Renal pelvis (tissue), 4 donors: ENCODE data around the gene LPCAT3. TPM values are rescaled to one million over a fixed set of nuclear protein-coding genes. Genes with fewer than 3 reads are reported as not detected.

Experiments used
- DNase-seq: peaks from one replicate; pipeline ENCODE4 v3.0.0-alpha.2; 2013
- polyA plus RNA-seq, 3 donors: library from polyadenylated mRNA; unstranded; fragments of 120-200 nt; gene quantifications; one replicate each; pipeline ENCODE4 v1.2.1, GENCODE V29; 2013; ENCODE audit not compliant: insufficient read length in 3 of 3

Gene LPCAT3
- polyA plus RNA-seq, 3 donors, result 56.5 to 69.0 (median 66.6) TPM

- no peak for DNase-seq
Observed at GRCh38 chr12:6939191-6939540, 79.1 kb downstream of the LPCAT3 start.

GRCh38 chr12:6938353-6939190, 79.7 kb downstream of the LPCAT3 start:
- no peak for DNase-seq

- peak; percentile 95 for DNase-seq
Observed at GRCh38 chr12:6937481-6938352, 80.6 kb downstream of the LPCAT3 start.

- DNase-seq, result no peak
Observed at GRCh38 chr12:6936636-6937480, 81.4 kb downstream of the LPCAT3 start.

- no peak for DNase-seq
Observed at GRCh38 chr12:6936194-6936635, 82.1 kb downstream of the LPCAT3 start.

- no peak for DNase-seq
Observed at GRCh38 chr12:6935371-6936193, 82.7 kb downstream of the LPCAT3 start.

- DNase-seq, result no peak
Observed at GRCh38 chr12:6934110-6934509, 84.2 kb downstream of the LPCAT3 start.

GRCh38 chr12:6932766-6933165, 85.5 kb downstream of the LPCAT3 start:
- no peak for DNase-seq

- DNase-seq, result no peak
Observed at GRCh38 chr12:6929466-6930452, 88.5 kb downstream of the LPCAT3 start.

- no peak for DNase-seq
Observed at GRCh38 chr12:6928703-6929407, 89.4 kb downstream of the LPCAT3 start.

- no peak for DNase-seq
Observed at GRCh38 chr12:6928022-6928702, 90.1 kb downstream of the LPCAT3 start.

- DNase-seq, result peak; percentile 90
Observed at GRCh38 chr12:6927379-6928021, 90.8 kb downstream of the LPCAT3 start, which contains the start of gene ATN1. TSS of gene ATN1 (plus strand) at chr12:6927959. CDS start at chr12:6934002, 6,043 bp downstream.

Other genes with a start within 250 kb of the LPCAT3 start
- 1 to 10 TPM; 1.1 to 2.0 (median 1.4) TPM for gene LAG3, start 246.0 kb downstream of the LPCAT3 start, polyA plus RNA-seq
- 10 to 100 TPM; 31.0 to 33.1 (median 32.1) TPM for gene CD4, start 228.9 kb downstream of the LPCAT3 start, polyA plus RNA-seq
- gene GPR162, start 196.7 kb downstream of the LPCAT3 start, polyA plus RNA-seq, result 10 to 100 TPM; 33.9 to 36.0 (median 35.9) TPM
- 10 to 100 TPM; 35.2 to 48.0 (median 38.3) TPM for gene P3H3, start 190.1 kb downstream of the LPCAT3 start, polyA plus RNA-seq
- gene GNB3, start 177.6 kb downstream of the LPCAT3 start, polyA plus RNA-seq, result 10 to 100 TPM in 1 of 3 donors, 1 to 10 TPM in 2; 7.0 to 13.0 (median 9.9) TPM
- 10 to 100 TPM; 27.2 to 37.0 (median 29.7) TPM for gene CDCA3, start 167.2 kb downstream of the LPCAT3 start, polyA plus RNA-seq
- gene USP5, start 166.3 kb downstream of the LPCAT3 start, polyA plus RNA-seq, result 10 to 100 TPM; 60.3 to 70.2 (median 69.8) TPM
- gene TPI1, start 150.9 kb downstream of the LPCAT3 start, polyA plus RNA-seq, result 100 to 1,000 TPM; 560 to 690 (median 592) TPM
- 10 to 100 TPM; 14.8 to 16.8 (median 16.8) TPM for gene SPSB2, start 145.2 kb downstream of the LPCAT3 start, polyA plus RNA-seq
- gene LRRC23, start 113.7 kb downstream of the LPCAT3 start, polyA plus RNA-seq, result 10 to 100 TPM; 20.5 to 21.0 (median 20.9) TPM
- 10 to 100 TPM; 12.6 to 17.2 (median 14.1) TPM for gene ENO2, start 103.9 kb downstream of the LPCAT3 start, polyA plus RNA-seq
- gene ATN1, start 90.5 kb downstream of the LPCAT3 start, polyA plus RNA-seq, result 100 to 1,000 TPM; 116 to 147 (median 131) TPM
- 1 to 10 TPM in 1 of 3 donors, not detected in 2; 5.8 TPM for gene RNU7-1, start 74.7 kb downstream of the LPCAT3 start, polyA plus RNA-seq
- gene C12orf57, start 74.5 kb downstream of the LPCAT3 start, polyA plus RNA-seq, result 100 to 1,000 TPM; 135 to 204 (median 158) TPM
- gene PTPN6, start 67.1 kb downstream of the LPCAT3 start, polyA plus RNA-seq, result 10 to 100 TPM; 21.1 to 25.2 (median 25.1) TPM
- gene PHB2, start 47.8 kb downstream of the LPCAT3 start, polyA plus RNA-seq, result 100 to 1,000 TPM; 256 to 302 (median 298) TPM
- gene EMG1, start 47.6 kb downstream of the LPCAT3 start, polyA plus RNA-seq, result 10 to 100 TPM; 41.0 to 53.3 (median 50.5) TPM
- 10 to 100 TPM; 43.0 to 49.6 (median 47.4) TPM for gene C1S, start 42.2 kb upstream of the LPCAT3 start, polyA plus RNA-seq
- gene C1R, start 74.0 kb upstream of the LPCAT3 start, polyA plus RNA-seq, result 10 to 100 TPM; 34.8 to 47.5 (median 37.3) TPM
- gene C1RL, start 90.7 kb upstream of the LPCAT3 start, polyA plus RNA-seq, result 10 to 100 TPM; 28.4 to 46.9 (median 46.4) TPM
- 10 to 100 TPM; 52.3 to 62.9 (median 53.2) TPM for gene RBP5, start 110.4 kb upstream of the LPCAT3 start, polyA plus RNA-seq
- 100 to 1,000 TPM in 1 of 3 donors, 10 to 100 TPM in 2; 81.1 to 122 (median 99.1) TPM for gene CLSTN3, start 111.9 kb upstream of the LPCAT3 start, polyA plus RNA-seq
- 10 to 100 TPM; 51.7 to 56.0 (median 54.1) TPM for gene PEX5, start 171.2 kb upstream of the LPCAT3 start, polyA plus RNA-seq